A673 (cell line): ENCODE results near the gene MTHFD1L. TPM values are rescaled to one million over a fixed set of nuclear protein-coding genes. Genes with fewer than 3 reads are reported as not detected.

Source experiments
- BruUV-seq: library from RNA; stranded (reverse); fragments of 400-500 nt; replicated peaks from 2 replicates; lab custom pipeline; 2021; lab: Mats Ljungman, UMichigan
- CTCF ChIA-PET: fragments of 300-600 bp; sonication (Branson Sonifier 250); formaldehyde crosslinking; loops from one replicate; lab custom pipeline; 2022; ENCODE audit warnings: antibody characterized with exemption; lab: Charles Lee
- POLR2A ChIA-PET: fragments of 300-600 bp; sonication (Branson Sonifier 250); formaldehyde crosslinking; loops from one replicate; lab custom pipeline; 2022; ENCODE audit warnings: antibody characterized with exemption; ENCODE audit not compliant: low non-redundant PET; lab: Charles Lee
- DNase-seq: peaks from one replicate; pipeline ENCODE4 v3.0.0-alpha.2; 2015; ENCODE audit warnings: low spot score
- H3K27ac ChIP-seq: fragments of 200-600 bp; sonication (generic); 2 replicates; pipeline ENCODE4 v1.5.1; 2016; ENCODE audit warnings: mixed run types, low read depth, mild to moderate bottlenecking, mixed read lengths, antibody characterized with exemption, low read length; ENCODE audit not compliant: poor library complexity, severe bottlenecking
- H3K27me3 ChIP-seq: fragments of 200-600 bp; sonication (generic); replicated peaks from 2 replicates; pipeline ENCODE4 v1.6.1; 2017; ENCODE audit warnings: mixed run types, low read depth, mild to moderate bottlenecking, mixed read lengths, antibody characterized with exemption, low read length; ENCODE audit not compliant: insufficient read depth, poor library complexity
- H3K36me3 ChIP-seq: fragments of 200-600 bp; sonication (generic); 2 replicates; pipeline ENCODE4 v1.6.1; 2016; ENCODE audit warnings: mixed run types, mild to moderate bottlenecking, mixed read lengths, antibody characterized with exemption, low read length; ENCODE audit not compliant: insufficient read depth, poor library complexity, severe bottlenecking
- H3K4me1 ChIP-seq: fragments of 200-600 bp; sonication (generic); 2 replicates; pipeline ENCODE4 v1.6.1; 2017; ENCODE audit warnings: mixed run types, mild to moderate bottlenecking, mixed read lengths, antibody characterized with exemption, low read length; ENCODE audit not compliant: insufficient read depth, poor library complexity, severe bottlenecking
- H3K4me3 ChIP-seq: fragments of 200-600 bp; sonication (generic); 2 replicates; pipeline ENCODE4 v1.5.1; 2016; ENCODE audit warnings: low read depth, mixed run types, mild to moderate bottlenecking, mixed read lengths, low read length; ENCODE audit not compliant: poor library complexity, severe bottlenecking
- H3K9me3 ChIP-seq: fragments of 200-600 bp; sonication (generic); 2 replicates; pipeline ENCODE4 v1.6.1; 2016; ENCODE audit warnings: mixed run types, low read depth, mild to moderate bottlenecking, mixed read lengths, antibody characterized with exemption, low read length; ENCODE audit not compliant: poor library complexity, severe bottlenecking
- EZH2 ChIP-seq: fragments of 200-600 bp; sonication (generic); IDR thresholded peaks from 2 replicates; pipeline ENCODE4 v1.6.1; 2017; ENCODE audit warnings: borderline replicate concordance, low read depth, mild to moderate bottlenecking, mixed read lengths, antibody characterized with exemption, low read length; ENCODE audit not compliant: poor library complexity, severe bottlenecking
- intact Hi-C: fragments of 100-400 bp; cut with micrococcal nuclease; formaldehyde crosslinking; loops from one replicate; pipeline ENCODE4 v1.10.0; 2022; ENCODE audit not compliant: unreplicated experiment
- total RNA-seq: library from RNA; stranded (reverse); gene quantifications from 2 replicates; pipeline ENCODE4 v1.2.3, GENCODE V29; 2021
- TF ChIP-seq, protein P1 (sequence below): fragments of 300-800, 200-600 bp; sonication (generic); conservative IDR thresholded peaks from 2 replicates; pipeline ENCODE4 v1.5.1; 2017; ENCODE audit warnings: low read depth, mild to moderate bottlenecking, antibody characterized with exemption, low read length, moderate library complexity, mixed read lengths

MTHFD1L gene
- total RNA-seq, 1 experiment from 2014 or later = 78.7 TPM

DNA sequence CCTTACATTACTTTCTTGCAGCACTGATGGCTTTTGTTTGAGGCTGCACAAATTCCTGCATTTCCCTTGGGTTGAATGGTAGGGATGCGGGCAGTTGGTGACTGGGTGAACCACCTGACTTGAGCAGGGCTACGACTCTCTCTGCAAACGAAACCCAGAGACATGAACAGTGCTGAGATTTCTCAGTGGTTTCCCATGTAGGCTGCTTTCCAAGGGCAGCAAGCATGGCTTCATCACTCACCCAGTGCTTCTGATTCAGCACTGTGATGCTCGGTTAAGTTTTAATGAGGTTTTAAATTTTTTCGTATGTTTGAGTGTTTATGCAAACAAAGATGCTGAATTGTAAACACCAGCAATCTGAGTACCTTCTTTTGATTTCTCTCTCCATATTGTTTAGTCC, 127.2 kb downstream of the MTHFD1L start:
- DNase-seq = no peak
- CTCF ChIA-PET = no interaction called here
- H3K36me3 ChIP-seq = no peaks in the 10 kb centered on the region
- POLR2A ChIA-PET = no interaction called here
- no peaks in the 10 kb centered on the region for H3K4me1 ChIP-seq
- H3K9me3 ChIP-seq = no peaks in the 10 kb centered on the region
- TF ChIP-seq EZH2 = no peak
- TF ChIP-seq, protein P1, sequence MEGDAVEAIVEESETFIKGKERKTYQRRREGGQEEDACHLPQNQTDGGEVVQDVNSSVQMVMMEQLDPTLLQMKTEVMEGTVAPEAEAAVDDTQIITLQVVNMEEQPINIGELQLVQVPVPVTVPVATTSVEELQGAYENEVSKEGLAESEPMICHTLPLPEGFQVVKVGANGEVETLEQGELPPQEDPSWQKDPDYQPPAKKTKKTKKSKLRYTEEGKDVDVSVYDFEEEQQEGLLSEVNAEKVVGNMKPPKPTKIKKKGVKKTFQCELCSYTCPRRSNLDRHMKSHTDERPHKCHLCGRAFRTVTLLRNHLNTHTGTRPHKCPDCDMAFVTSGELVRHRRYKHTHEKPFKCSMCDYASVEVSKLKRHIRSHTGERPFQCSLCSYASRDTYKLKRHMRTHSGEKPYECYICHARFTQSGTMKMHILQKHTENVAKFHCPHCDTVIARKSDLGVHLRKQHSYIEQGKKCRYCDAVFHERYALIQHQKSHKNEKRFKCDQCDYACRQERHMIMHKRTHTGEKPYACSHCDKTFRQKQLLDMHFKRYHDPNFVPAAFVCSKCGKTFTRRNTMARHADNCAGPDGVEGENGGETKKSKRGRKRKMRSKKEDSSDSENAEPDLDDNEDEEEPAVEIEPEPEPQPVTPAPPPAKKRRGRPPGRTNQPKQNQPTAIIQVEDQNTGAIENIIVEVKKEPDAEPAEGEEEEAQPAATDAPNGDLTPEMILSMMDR = no peak
- no peaks in the 10 kb centered on the region for H3K27me3 ChIP-seq
- intact Hi-C loops = no loop called here
- BruUV-seq = no TSS peak
- no peak overlapping the region for H3K27ac ChIP-seq
- no peak overlapping the region for H3K4me3 ChIP-seq

DNA sequence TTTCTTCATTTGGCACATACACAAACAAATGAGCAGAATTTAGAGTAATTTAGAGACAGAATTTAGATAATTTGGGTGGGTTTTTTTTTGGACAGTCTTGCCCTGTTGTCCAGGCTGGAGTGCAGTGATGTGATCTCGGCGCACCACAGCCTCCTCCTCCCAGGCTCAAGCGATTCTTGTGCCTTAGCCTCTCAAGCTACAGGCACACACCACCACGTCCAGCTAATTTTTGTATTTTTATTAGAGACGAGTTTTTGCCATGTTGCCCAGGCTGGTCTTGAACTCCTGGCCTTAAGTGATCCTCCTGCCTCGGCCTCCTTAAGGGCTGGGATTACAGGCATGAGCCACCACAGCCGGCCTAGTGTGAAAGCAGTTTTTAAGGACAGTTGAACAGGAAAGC, 127.8 kb downstream of the MTHFD1L start:
- CTCF ChIA-PET = no interaction called here
- BruUV-seq = no TSS peak

DNA sequence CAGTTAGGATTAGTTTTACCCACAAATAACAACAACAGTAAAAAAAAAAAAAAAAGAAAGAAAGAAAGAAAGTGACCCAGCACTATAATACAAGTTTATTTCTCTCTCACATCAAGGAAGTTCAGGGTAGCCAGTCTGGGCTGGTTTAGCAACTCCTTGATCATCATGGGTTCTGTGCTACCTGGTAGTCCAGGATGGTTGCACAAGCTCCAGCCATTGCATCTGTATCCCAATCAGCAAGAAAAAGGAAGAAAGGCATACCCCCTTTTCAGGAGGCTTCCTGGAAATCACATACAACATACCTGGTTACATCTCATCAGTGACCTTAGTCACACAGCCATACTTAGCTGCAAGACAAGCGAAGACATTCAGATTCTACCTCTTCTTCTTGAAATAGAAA, 128.5 kb downstream of the MTHFD1L start:
- Histone ChIP-seq H3K36me3 (no peaks in the 10 kb centered on the region), H3K4me3 (no peak overlapping the region), H3K27me3 (no peaks in the 10 kb centered on the region), H3K9me3 (no peaks in the 10 kb centered on the region), H3K27ac (no peak overlapping the region), H3K4me1 (peaks cover 2% of the 10 kb centered on the region)
- POLR2A ChIA-PET = no interaction called here
- no peak for DNase-seq
- no peak for TF ChIP-seq EZH2
- TF ChIP-seq, protein P1 = no peak
- intact Hi-C loops = no loop called here
- CTCF ChIA-PET = no interaction called here
- no TSS peak for BruUV-seq

More for the DNA sequence above, 127.8 kb downstream of the MTHFD1L start:
- intact Hi-C loops = no loop called here
- Histone ChIP-seq H3K36me3 (no peaks in the 10 kb centered on the region), H3K4me3 (no peak overlapping the region), H3K4me1 (no peaks in the 10 kb centered on the region), H3K9me3 (no peaks in the 10 kb centered on the region), H3K27me3 (no peaks in the 10 kb centered on the region), H3K27ac (no peak overlapping the region)
- POLR2A ChIA-PET = no interaction called here
- DNase-seq = no peak
- TF ChIP-seq, protein P1 = no peak
- no peak for TF ChIP-seq EZH2
